NCI-H2081 (cell line): ENCODE data around the gene CCNF.
"Not testable (repeated sequence)": the region's sequence is repeated elsewhere in the genome, so short reads cannot be mapped to it uniquely, and the experiment has no call there.

Source experiments
- DNase-seq, 2 experiments: peaks; one replicate each; lab custom pipeline; 2025; lab: John Stamatoyannopoulos, UW

CCNF gene

DNA sequence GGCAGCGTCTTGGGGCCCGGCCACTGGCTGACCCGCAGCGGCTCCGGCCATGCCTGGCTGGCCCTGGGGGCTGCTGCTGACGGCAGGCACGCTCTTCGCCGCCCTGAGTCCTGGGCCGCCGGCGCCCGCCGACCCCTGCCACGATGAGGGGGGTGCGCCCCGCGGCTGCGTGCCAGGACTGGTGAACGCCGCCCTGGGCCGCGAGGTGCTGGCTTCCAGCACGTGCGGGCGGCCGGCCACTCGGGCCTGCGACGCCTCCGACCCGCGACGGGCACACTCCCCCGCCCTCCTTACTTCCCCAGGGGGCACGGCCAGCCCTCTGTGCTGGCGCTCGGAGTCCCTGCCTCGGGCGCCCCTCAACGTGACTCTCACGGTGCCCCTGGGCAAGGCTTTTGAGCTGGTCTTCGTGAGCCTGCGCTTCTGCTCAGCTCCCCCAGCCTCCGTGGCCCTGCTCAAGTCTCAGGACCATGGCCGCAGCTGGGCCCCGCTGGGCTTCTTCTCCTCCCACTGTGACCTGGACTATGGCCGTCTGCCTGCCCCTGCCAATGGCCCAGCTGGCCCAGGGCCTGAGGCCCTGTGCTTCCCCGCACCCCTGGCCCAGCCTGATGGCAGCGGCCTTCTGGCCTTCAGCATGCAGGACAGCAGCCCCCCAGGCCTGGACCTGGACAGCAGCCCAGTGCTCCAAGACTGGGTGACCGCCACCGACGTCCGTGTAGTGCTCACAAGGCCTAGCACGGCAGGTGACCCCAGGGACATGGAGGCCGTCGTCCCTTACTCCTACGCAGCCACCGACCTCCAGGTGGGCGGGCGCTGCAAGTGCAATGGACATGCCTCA is 42.6 kb downstream of the CCNF start:
- DNase-seq, result peak in 1 of 2 experiments; percentile 36

DNA sequence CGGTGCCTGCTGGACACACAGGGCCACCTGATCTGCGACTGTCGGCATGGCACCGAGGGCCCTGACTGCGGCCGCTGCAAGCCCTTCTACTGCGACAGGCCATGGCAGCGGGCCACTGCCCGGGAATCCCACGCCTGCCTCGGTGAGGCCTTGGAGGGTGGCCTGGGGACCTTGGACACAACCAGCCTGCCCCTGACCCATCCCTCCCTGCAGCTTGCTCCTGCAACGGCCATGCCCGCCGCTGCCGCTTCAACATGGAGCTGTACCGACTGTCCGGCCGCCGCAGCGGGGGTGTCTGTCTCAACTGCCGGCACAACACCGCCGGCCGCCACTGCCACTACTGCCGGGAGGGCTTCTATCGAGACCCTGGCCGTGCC is 43.2 kb downstream of the CCNF start:
- no peak for DNase-seq

DNA sequence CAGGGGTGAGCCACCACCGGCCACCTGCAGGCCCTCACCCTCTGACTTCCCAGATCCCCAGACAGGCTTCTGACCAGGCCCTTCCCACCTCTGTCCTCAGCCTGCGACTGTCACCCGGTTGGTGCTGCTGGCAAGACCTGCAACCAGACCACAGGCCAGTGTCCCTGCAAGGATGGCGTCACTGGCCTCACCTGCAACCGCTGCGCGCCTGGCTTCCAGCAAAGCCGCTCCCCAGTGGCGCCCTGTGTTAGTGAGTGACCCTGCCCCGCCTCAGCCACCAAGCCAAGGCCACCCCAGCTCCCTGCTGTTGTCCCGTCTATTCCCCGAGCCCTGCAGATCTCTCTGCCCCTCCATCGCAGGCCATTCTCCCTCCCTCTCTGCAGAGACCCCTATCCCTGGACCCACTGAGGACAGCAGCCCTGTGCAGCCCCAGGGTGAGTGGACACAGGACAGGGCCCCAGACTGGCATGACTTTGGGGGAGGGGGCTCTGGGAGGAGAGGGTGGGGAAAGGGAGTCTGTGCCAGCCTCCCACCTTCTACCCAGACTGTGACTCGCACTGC is 43.7 kb downstream of the CCNF start:
- no peak for DNase-seq

DNA sequence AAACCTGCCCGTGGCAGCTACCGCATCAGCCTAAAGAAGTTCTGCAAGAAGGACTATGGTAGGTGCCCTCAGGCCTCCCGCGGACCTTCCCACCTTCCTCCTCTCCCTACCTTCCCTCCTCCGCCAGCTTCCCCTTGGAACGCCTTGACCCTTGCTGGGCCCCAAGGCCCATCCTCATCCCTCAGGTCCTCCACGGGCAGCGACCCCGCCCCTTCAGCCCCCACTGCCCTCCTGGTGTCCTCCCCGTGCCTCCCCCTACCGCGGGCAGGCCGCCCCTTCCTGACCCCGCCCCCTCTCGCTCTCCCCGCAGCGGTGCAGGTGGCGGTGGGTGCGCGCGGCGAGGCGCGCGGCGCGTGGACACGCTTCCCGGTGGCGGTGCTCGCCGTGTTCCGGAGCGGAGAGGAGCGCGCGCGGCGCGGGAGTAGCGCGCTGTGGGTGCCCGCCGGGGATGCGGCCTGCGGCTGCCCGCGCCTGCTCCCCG is 44.2 kb downstream of the CCNF start:
- peak; percentile 44 to 52 for DNase-seq

DNA sequence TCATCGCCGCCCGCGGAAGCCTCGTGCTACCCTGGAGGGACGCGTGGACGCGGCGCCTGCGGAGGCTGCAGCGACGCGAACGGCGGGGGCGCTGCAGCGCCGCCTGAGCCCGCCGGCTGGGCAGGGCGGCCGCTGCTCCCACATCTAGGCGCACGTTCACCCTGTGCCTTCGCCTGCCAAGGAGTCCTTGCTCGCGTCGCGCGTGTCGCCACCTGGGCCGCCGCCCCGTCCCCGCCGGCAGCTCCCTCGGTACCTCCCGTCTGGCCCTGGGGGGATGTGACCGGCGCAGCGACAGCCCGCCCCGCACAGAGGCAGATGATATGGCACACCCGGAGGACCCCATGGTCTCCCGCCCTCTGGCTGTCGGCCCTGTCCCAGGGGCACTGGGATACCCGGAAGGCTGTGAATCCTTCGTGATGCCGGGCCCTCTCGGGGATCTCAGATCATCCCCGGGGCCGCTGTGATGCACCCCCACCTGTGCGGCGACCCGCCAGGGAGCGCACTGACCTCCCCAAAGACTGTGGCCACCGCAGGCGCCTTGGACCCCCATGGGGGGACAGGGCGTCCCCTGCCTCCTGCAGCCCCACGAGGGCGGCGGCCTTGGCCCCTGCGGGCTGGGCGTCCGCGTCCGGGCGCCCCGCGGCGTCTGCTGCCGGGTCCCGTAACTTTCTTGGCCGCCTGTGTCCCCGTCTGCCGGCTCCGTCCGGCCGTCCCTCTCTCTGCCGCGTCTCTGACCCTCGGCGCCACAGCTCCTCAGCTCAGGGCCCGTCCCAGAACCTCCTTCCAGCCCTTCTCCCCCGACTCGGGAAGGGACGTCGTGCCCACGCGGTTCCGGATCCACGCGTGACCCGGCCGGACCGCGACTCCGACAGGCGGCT is 45.0 kb downstream of the CCNF start:
- DNase-seq, result peak in 1 of 2 experiments; percentile 52

DNA sequence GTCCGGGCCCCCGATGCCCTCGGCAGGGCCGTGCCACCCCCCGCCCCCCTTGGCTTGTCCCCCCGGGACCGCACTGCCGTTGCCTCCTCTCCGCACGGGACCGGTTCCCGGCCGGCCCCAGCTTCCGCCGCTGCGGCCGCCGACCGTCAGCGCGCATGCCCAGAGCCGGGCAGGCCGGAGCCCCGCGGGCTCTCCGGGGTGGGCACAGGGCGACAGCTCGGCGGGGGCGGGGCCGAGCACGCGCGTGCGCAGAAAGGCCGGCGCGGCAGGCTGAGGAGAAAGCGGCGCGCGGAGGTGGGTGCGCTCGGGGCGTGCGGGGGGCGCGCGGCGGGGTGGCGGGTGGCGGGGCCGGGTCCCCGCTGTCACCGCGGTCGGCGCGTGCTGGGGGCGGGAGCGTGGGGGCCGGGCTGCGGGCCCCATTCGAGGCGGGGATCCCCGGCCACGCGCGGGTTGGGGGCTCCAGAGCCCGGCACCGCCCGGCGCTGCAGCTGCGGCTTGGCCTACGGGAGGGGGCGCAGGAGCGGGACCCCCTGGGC is 45.7 kb downstream of the CCNF start, which contains the start of gene TBC1D24:
TSS of gene TBC1D24 (plus strand) at position 251 of the 536 bp plus-strand sequence. CDS start 21,022 bp downstream, outside the sequence.
- peak; percentile 84 to 85 for DNase-seq

DNA sequence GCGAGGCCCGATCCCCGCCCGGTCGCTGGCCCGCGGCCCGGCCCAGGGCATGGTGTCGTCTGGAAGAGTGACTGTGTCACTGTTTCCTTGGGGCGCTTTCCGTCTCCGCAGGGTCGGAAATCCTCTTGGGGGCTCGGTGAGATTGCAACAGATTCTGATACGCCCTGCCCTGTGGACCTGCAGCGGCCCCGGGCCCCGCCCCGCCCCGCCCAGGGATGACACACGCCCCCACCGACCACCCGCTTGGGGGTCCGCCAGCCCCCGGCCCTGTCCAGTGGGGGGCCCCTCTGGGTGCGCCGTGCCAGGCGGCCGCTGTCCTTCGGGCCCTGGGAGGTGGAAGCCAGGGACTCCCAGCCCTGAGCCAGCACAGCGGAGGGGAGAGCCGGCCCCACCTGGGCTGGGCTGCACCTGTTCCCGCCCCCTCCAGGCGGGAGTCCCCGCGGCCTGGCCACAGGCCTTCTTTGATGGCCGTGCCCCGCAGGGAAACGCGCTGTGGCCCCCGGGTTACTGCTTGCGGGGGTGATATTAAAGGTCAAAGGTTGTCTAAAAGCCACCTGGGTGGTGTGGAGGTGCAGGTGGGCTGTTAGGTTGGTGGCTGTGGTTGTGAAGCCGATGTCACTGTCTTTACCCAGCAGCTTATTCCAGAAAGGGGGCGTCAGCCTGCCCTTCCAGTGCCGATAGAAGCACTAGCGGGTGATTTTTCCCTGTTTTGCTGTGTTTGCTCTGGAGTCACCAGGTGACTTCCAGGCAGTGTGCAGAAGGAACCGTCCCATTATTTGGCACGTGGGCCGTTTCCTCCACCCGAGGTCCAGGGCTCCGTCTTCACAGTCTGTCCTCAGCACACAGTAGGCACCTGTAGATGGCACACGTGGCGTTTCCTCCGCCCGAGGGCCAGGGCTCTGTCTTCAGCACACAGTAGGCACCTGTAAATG is 46.4 kb downstream of the CCNF start:
- DNase-seq, result peak in 1 of 2 experiments; percentile 51

DNA sequence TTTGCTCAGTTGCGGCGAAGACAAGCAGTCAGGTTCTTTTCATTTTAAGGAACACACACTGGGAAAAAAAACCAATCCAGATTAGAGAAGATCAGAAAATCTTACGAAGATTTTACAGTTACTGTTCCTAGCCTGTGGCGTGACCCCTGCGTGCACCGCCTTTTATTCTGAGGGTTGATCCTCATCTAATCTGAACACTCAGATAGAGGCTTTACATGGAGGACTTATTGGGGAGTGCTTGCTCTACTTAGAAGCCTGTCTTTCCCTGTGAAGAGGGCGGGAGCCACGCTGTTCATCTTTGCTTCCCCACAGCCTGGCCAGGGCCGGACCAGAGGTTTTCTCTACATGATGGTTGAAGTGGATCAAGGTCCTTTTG is 47.1 kb downstream of the CCNF start:
- no peak for DNase-seq

DNA sequence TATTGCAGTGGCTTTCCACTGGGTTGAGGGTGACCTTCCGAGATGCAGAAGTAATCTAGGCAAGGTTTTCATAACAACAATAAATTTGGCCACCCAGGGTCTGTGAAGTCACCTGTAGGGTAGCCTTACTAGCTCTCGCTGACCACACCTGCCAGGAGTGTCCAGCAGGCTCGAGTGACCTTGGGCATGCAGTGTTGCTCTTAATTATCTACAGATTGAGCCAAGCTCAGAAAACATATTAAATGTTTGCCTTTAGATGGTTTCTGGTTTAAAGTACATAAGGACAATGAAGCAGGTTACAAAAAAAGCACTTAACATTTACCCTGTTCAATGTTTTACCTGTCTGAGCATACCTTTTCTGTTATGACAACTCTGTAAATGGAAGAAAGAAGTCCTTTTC is 47.5 kb downstream of the CCNF start:
- DNase-seq, result no peak

DNA sequence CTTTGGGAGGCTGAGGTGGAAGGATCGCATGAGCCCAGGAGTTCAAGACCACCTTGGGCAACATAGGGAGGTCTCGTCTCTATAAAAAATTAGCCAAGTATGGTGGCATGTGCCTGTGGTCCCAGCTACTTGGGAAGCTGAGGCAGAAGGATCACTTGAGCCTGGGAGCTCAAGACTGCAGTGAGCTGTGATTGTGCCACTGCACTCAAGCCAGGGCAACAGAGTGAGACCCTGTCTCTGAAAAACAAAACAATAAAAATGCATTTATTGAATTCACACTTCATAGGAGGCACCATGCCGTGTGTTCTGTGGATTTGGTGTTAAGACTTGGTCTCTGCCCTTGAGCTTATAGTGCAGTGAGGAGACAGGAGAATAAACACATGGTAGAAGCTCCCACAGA is 48.1 kb downstream of the CCNF start:
- no peak for DNase-seq

DNA sequence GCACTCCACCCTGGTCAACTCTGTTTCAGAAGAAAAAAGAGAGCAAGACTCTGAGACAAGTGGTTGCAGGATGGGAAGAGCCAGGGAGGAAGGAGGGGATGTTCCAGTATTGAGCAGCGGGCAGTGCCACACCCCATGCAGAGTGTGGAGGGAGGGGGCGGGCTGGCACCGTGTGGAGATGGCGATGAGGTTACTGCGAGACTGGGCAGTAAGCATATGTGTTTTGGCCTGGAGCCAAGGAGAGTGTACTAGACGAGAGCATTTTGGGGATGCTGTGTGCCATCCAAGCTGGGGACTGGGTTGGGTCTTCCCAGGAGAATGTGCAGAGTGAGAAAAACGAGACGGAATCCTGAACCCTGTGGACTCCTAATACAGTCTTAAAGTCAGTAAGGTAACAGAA is 49.0 kb downstream of the CCNF start:
- peak in 1 of 2 experiments; percentile 37 for DNase-seq

DNA sequence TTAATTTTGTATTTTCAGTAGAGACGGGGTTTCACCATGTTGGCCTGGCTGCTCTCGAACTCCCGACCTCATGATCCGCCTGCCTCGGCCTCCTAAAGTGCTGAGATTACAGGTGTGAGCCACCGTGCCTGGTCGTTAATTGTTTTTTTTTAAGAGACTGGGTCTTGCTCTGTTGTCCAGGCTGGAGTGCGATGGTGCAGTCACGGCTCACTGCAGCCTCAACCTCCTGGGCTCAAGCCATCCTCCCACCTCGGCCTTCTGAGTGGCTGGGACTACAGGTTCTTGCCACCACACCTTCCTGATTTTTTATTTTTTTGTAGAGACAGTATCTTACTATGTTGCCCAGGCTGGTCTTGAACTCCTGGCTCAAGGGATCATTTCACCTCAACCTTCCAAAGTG is 50.7 kb downstream of the CCNF start:
- DNase-seq, result not testable (repeated sequence)

DNA sequence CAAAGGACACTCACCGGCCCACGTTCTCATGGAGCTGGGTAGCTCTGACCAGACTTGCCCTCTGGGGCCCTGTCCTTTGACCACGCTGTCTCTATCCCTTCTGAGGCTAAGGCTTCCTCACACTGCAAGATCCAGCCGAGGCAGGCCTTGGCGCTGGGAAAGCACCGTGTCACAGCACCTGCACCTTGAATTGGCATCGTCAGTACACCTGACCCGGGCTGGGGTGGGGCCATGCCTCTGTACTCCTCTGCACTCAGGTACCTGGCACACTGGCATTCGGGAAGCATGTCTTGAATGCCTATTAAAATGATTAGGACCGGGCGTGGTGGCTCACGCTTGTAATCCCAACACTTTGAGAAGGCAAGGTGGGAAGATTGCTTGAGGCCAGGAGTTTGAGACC is 51.7 kb downstream of the CCNF start:
- DNase-seq, result no peak

DNA sequence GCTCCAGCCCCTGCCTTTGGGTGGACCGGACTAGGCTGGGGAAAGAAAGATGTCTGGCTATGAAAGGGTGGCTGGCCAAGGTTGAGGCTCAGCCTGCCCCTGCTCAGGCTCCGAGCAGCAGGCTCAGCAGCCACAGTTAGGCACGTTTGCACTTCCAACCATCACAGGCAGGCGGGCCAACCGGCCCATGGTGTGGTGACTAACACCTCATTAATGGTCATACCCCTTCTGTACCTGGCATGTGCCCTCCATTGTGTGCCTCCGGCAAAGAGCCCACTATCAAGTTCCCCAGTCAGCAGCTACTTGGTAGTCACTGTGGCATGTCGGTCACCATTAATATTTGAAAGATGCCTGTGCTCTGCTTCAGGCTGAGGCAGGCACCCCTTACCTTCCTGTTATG is 52.4 kb downstream of the CCNF start:
- DNase-seq, result no peak

DNA sequence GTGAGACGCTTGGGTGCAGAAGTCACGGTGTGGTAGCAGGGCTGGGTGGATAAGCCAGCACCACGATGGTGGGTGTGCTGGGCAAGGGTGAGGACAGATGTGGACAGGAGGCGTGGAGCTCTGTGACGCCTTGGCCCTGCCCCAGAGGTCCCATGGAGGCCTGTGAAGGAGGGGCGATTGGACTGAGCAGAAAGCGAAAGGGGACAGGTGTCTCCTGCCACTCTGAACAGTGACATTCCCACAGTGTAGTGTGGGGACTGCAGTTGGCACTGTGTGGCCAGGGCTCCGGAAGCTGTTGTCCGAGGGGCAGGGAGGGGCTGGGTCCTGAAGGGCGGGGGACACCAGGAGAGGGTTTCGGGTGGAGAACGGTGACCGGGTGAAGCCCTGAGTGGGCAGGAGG is 53.0 kb downstream of the CCNF start:
- no peak for DNase-seq

DNA sequence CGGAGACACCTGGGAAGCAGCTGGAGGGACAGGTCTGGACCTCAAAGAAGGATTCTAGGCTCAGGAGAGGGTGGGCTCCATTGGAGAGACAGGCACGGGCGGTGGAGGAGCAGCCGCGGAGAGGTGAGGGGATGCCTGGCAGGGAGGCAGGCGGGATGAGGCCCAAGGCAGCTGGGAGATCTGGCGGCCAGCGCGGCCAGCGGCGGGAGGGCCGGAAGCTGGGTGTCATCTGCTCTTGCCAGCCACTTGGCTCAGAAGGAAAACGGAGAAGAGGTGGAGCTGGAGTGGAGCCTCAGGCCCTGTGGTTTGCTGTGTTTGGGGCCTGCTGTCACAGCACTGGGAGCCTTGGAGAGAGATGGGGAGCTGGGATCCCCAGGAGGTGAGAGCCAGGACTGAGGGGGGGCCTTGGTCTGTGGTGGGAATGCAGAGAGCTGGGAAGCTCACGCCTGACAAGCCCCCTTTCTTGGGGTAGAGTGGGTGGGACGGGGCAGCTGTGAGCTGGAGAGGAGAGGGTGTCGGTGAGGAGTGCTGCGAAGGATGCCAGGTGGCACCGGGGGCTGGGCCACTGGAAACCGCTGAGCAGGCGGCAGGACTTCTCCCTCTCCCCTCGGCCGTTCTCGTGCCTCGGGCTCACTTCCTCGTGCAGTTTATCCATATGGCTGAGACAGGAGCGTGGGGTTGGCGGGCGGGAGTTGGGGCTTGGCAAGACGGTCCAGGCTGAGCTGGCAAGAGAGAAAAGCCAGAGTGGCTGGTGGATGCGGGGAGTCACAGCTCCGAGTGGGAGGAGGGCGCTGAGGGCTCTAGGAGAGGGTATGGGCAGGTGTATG is 53.7 kb downstream of the CCNF start:
- peak in 1 of 2 experiments; percentile 37 for DNase-seq

DNA sequence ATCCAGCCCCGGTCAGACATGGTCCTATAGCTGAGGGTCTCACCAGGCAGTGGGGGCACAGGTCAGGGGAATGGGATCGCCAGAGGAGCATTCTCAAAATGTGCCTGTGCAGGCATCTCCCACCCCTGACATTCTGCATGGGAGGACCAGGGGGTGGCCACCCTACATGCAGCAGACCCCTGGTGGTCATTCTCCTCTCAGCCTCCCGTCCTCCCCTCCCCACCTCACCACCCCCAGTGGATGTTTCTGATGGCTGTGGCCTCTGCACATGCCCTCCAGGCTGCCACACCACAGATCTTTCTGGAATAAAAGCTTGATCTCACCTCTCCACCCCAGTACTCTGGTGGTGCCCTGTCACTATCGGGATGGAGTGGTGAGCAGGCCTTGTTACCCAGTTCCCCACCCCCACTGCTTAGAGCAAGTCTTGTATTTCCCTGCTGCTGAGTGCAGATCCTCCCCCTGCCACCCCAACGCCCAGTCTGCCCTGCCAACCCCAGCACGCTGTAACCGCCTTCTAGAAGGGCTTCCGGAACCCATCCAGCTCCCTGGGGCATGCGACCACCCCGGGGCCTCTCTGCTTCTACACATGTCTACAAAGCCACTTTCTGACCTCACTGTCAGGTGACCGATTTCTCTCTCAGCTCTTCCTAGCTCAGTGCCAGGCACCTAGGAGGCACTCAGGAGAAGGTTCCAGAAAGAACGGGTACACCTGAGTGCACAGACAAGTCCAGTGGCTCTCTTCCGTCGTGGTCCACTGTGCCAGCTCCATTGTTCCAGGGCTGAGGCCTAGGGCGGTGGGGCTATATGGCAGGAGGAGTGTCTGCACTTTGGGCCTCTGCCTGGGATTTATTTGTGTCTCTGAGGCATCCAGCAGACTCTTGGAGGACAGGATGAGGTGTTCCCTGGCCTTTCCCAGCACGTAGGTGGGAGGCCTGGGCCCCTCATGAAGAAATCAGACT is 55.0 kb downstream of the CCNF start:
- no peak for DNase-seq

DNA sequence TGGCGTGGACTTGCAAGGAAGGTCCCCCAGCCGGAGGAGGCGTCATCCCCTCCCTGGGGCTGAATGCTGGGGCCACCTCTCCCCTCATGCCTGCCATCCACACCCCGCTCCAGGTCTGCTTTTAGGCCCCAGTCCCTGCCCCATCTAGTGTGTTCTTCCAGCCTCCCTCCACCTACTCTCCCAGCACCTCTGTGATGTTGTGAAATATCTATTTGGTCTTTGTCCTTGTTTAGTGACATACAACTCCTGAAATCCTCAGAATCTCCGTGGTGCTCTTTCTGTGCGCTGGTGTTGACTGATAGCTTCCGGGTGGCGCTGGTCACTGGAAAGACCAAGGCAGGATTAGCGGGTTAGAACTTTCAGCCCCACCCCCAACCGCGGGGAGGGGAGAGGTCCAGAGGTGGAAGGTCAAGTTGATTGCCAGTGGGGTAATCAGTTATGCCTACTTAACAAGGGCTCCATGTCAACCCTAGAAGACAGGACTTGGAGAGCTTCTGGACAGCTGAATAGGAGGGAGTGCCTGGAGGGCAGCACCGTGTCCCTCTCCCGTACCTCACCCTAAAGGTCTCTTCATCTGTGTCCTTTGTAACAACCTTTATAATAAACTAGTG is 55.8 kb downstream of the CCNF start:
- no peak for DNase-seq
